22Rv1 (cell line): ENCODE data around the gene C16orf96.

ENCODE experiments used
- H3K27ac ChIP-seq: fragments of 450-650 bp; 2 replicates; pipeline ENCODE4 v1.5.1; 2017
- ZFX ChIP-seq: fragments of 450-650 bp; IDR thresholded peaks from 2 replicates; pipeline ENCODE4 v1.6.1; 2017; ENCODE audit warnings: antibody characterized with exemption, borderline replicate concordance
- TF ChIP-seq, protein P1 (sequence below): fragments of 450-650 bp; IDR thresholded peaks from 2 replicates; pipeline ENCODE4 v1.5.1; 2017; ENCODE audit warnings: mild to moderate bottlenecking

The C16orf96 gene

DNA sequence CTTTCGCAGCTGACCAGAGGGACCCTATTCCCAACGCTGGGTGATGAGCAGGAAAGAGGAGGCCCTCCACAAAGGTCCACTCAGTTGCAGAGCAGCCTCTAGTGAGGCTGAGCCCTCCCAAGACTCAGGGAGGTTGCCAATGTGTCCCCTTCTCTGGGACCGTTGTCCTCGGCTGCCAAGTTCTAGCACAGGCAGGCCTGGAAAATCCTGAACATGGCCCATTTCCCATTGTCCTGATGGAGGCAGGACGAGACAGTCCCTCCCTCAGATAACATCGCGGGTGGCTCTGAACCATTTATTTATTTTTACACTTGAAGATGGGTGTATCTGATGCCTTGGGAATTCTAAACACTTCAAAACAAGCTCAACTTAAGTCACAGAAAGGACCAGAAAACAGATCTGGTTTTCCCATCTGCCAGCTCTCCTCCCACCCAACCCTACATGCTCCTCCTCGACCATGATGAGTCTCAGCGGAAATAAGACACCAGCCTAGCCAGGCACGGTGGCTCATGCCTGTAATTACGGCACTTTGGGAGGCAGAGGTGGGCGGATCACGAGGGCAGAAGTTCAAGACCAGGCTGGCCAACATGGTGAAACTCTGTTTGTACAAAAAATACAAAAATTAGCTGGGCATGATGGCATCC is 30.4 kb upstream of the C16orf96 start:
- TF ChIP-seq, protein P1, sequence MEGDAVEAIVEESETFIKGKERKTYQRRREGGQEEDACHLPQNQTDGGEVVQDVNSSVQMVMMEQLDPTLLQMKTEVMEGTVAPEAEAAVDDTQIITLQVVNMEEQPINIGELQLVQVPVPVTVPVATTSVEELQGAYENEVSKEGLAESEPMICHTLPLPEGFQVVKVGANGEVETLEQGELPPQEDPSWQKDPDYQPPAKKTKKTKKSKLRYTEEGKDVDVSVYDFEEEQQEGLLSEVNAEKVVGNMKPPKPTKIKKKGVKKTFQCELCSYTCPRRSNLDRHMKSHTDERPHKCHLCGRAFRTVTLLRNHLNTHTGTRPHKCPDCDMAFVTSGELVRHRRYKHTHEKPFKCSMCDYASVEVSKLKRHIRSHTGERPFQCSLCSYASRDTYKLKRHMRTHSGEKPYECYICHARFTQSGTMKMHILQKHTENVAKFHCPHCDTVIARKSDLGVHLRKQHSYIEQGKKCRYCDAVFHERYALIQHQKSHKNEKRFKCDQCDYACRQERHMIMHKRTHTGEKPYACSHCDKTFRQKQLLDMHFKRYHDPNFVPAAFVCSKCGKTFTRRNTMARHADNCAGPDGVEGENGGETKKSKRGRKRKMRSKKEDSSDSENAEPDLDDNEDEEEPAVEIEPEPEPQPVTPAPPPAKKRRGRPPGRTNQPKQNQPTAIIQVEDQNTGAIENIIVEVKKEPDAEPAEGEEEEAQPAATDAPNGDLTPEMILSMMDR = no peak
- TF ChIP-seq ZFX = no peak

DNA sequence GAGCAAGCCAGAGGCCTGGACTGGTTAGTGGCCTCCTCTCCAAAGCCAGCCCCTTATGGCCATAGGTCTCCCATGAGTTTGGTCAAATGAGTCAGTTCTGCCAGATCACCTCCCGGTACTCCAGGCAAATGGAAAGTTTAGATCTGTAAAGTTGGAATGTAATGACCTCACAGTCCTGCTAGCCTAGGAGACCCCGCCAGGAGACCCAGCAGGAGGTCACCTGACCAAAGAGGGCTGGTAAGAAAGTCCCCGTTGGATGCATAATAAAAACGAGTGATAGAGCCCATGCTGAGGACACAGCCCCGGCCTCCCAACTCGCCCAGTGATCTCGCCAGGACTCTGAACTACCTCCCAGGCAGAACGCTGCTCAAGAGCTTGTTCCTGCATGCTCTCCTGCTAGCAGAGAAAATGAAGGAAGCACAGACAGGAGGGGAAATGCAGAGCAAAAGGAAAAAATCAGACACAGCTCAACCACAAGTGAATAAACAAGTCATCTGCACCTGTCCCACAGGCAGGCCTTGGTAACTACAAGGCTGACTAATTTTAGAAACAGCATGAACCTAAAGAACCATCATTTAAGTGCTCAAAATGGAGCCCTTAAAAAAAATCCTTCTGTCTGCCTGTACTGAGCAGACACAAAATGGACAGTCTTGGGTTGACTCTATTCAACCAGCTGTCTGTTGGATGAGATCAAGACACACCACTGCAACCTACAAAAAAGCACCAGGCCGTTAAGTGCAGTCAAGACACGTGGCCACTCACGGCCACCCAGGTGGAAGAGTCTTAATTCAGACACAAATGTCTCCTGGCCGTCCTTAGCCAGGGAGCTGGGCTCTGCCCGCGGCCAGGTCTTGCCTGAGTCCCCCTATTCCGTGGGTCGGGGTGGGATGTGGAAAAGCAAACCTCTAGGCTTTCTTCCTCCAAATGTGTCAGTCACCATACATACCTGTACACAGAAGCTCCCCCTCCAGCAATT is 26.8 kb upstream of the C16orf96 start:
- no peak overlapping the region for H3K27ac ChIP-seq
- TF ChIP-seq, protein P1 = no peak
- TF ChIP-seq ZFX = no peak

More for the DNA sequence above, 30.4 kb upstream of the C16orf96 start:
- H3K27ac ChIP-seq = no peak overlapping the region

DNA sequence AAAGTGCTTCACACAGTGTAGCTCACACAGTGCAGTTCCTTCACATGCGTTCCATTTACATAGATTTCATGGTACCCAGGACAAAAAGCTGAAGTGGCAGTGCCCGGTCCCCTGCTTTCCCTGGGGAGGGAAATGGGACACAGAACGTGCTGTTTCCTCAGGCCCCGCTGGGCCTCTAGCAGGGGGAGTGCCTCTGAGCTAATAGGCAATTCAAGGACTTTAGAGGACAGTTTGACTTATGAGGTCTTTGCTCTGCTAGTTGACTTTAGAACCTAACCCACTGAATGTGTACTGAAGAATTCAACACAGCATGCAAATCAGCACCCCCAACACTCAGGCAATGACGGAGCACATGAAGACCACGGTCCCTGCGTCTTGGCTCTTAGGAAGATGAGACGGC is 24.3 kb upstream of the C16orf96 start:
- no peak overlapping the region for H3K27ac ChIP-seq
- TF ChIP-seq, protein P1 = no peak
- TF ChIP-seq ZFX = no peak

DNA sequence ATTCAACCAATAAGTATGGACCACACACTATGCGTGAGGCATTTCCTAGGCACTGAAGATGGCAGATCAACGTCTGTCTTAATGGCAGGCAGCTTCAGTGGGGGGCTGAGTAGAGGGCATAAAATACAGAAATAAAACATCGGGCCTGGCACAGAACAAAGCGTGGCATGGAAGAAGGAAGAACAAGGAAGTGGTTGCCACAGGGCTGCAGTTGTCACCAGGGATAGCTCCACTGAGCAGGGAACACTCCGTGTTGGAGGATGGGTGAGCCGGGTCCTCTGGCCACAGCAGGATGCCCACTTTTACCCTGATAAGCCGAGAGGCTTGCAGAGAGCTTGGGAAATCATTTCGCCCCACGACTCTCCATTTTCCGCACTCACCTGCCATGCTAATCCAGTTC is 23.9 kb upstream of the C16orf96 start:
- no peak overlapping the region for H3K27ac ChIP-seq
- TF ChIP-seq, protein P1 = no peak
- TF ChIP-seq ZFX = no peak

DNA sequence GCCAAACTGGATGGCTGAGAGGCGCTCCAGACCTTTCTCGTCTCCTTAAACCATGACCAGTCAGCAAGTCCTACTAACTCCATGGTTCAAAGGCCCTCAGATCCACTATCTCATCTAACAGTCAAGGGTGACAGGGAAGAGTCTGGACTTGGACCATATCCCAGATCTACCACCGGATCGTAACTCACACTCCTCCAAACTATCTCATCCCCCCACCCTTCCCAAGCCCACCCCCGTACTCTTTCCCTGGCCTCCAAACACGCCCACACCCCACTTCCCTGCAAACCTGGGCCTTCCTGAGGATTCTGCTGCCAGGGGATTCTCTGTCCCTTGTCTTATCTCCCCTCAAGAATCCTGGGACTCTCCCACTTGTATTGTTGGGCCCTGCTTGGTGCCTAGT is 22.6 kb upstream of the C16orf96 start:
- TF ChIP-seq ZFX = no peak
- TF ChIP-seq, protein P1 = no peak
- H3K27ac ChIP-seq = no peak overlapping the region

DNA sequence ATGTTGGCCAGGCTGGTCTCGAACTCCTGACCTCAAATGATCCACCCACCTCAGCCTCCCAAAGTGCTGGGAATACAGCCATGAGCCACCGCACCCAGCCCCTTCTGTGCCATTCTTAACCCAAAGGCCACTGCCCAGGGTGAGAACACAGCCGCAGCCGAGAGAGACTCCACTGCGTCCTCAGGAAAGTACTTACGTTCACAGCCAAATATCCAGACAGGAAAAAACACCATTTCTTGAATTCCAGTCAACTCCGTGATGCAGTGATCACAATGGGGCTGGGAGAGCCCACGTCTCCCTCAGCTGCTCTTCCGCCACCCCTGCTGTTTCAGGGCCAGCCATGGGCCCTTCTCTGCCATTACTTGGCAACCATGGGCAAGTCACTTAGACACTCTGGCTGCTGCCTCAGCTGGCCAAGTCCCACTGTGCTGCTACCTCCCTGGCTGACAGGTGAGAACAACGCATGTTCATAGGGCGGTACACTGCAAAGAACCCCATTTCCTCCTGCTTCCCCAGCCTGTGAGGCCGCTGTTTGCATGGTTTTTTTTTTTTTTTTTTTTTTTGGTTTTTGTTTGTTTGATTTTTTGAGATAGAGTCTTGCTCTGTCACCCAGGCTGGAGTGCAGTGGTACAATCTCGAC is 21.9 kb upstream of the C16orf96 start:
- no peak overlapping the region for H3K27ac ChIP-seq
- TF ChIP-seq, protein P1 = no peak
